ENCODE results near the gene DIS3L2. TPM values are rescaled to one million over a fixed set of nuclear protein-coding genes. Genes with fewer than 3 reads are reported as not detected.

DIS3L2 gene
- total RNA-seq, 2 experiments from 2014 or later: 20.2 to 20.6 TPM

DNA sequence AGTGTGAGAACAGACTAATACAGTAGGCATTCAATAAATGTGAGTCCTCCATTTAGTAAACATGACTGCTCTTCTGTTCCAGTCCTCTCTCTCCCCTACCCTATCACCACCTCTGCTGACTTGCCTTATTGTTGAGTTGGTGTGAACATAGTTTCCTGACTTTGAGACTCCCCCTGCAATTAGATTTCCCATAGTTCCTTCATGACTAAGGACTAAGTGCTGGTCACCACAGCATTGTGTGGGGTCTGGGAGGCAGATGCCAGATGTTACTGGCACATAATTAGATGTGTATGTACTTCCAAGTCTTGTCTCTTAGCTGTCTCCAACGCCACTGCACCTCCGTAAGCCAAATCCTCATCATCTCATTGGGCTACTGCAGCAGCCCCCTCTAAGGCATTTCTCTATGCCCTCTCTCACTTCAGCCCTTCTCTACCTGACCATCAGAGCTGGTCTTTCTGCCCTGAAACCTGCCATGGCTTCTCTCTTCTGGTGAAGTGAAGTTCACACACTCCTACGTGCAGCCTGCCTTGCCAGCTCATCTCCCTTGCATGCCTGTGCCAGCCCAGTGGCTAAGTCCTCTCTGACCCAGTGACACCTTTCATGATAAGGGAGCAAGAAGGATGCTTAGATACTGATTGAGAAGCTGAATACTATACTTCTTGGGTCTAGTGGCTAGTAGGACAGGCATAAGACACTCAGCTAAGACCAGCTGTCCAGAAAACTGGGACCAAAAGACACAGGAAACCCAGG is 335.4 kb downstream of the DIS3L2 start:
- CTCF ChIA-PET (ENCODE audit: unreplicated experiment): no interaction called here
- Histone ChIP-seq H3K79me2 (ENCODE audit: insufficient read depth, low read depth, low read length) (no peaks in the 10 kb centered on the region), H3K4me3 (ENCODE audit: low read depth, low read length, poor library complexity, severe bottlenecking) (no peak overlapping the region), H3K4me1 (ENCODE audit: insufficient read depth, low read length, poor library complexity, severe bottlenecking) (peaks cover 4% of the 10 kb centered on the region), H3K36me3 (ENCODE audit: insufficient read depth, low read length) (no peaks in the 10 kb centered on the region), H4K20me1 (ENCODE audit: insufficient read depth, low read length) (no peaks in the 10 kb centered on the region), H3K9me3 (ENCODE audit: low read length) (no peaks in the 10 kb centered on the region), H3K27ac (ENCODE audit: low read depth, low read length, poor library complexity, severe bottlenecking) (no peak overlapping the region), H3K4me2 (ENCODE audit: low read length) (no peak overlapping the region), H3K9me2 (ENCODE audit: insufficient read depth, low read length) (no peaks in the 10 kb centered on the region), H2AFZ (ENCODE audit: low read length) (no peak overlapping the region)
- POLR2A ChIA-PET: interaction anchor here (0.6 to 2.2 kb wide), 3 partner anchors 10 to 1884 kb away, joined by 3 to 6 read pairs (median 5); no protein-coding TSS in a partner anchor
- intact Hi-C loops (cut with micrococcal nuclease; ENCODE audit: unreplicated experiment): loop anchor here (10.0 kb wide), 1 partner anchor 152 kb away; no protein-coding TSS in a partner anchor
- BruUV-seq (replicated peaks): no TSS peak
- no peak for TF ChIP-seq EZH2phosphoT487 (IDR thresholded peaks at IDR 0.05; ENCODE audit: borderline replicate concordance, low read depth, low read length)
- no peak for TF ChIP-seq CTCF (conservative IDR thresholded peaks at IDR 0.05; ENCODE audit: low read length)
- no peak for DNase-seq (ENCODE audit: low spot score)

GRCh38 chr2:232299084-232299483 is 337.6 kb downstream of the DIS3L2 start:
- ChIA-PET POLR2A (interaction anchor here (0.8 to 2.2 kb wide), 2 partner anchors 8 to 16 kb away, joined by 3 to 6 read pairs; no protein-coding TSS in a partner anchor), CTCF (ENCODE audit: unreplicated experiment) (no interaction called here)
- H3K27ac ChIP-seq (ENCODE audit: low read depth, low read length, poor library complexity, severe bottlenecking): no peak overlapping the region
- H3K9me3 ChIP-seq (ENCODE audit: low read length): no peaks in the 10 kb centered on the region
- intact Hi-C loops (cut with micrococcal nuclease; ENCODE audit: unreplicated experiment): loop anchor here (10.0 kb wide), 1 partner anchor 154 kb away; no protein-coding TSS in a partner anchor
- H3K4me3 ChIP-seq (ENCODE audit: low read depth, low read length, poor library complexity, severe bottlenecking): no peak overlapping the region
- BruUV-seq (replicated peaks): no TSS peak
- TF ChIP-seq EZH2phosphoT487 (IDR thresholded peaks at IDR 0.05; ENCODE audit: borderline replicate concordance, low read depth, low read length): no peak
- TF ChIP-seq CTCF (conservative IDR thresholded peaks at IDR 0.05; ENCODE audit: low read length): no peak
- H3K4me2 ChIP-seq (ENCODE audit: low read length): no peak overlapping the region
- H3K36me3 ChIP-seq (ENCODE audit: insufficient read depth, low read length): no peaks in the 10 kb centered on the region
- H2AFZ ChIP-seq (ENCODE audit: low read length): no peak overlapping the region
- no peak for DNase-seq (ENCODE audit: low spot score)
- H3K4me1 ChIP-seq (ENCODE audit: insufficient read depth, low read length, poor library complexity, severe bottlenecking): no peaks in the 10 kb centered on the region
- no peaks in the 10 kb centered on the region for H3K9me2 ChIP-seq (ENCODE audit: insufficient read depth, low read length)
- no peaks in the 10 kb centered on the region for H3K79me2 ChIP-seq (ENCODE audit: insufficient read depth, low read depth, low read length)
- no peaks in the 10 kb centered on the region for H4K20me1 ChIP-seq (ENCODE audit: insufficient read depth, low read length)

Data from OCI-LY7 (cell line).